C4-2B (cell line): ENCODE measurements around the gene MICAL1.
A peak's percentile ranks its signal among the peaks of the same experiment; 100 is the strongest.

Source experiments
- H3K27ac ChIP-seq: fragments of 450-650 bp; 2 replicates; pipeline ENCODE4 v1.5.1; 2017
- ZFX ChIP-seq: fragments of 450-650 bp; IDR thresholded peaks from 2 replicates; pipeline ENCODE4 v1.6.1; 2017
- TF ChIP-seq, protein P1 (sequence below): fragments of 450-650 bp; conservative IDR thresholded peaks from 2 replicates; pipeline ENCODE4 v1.5.1; 2017; ENCODE audit warnings: mild to moderate bottlenecking

MICAL1 gene

DNA sequence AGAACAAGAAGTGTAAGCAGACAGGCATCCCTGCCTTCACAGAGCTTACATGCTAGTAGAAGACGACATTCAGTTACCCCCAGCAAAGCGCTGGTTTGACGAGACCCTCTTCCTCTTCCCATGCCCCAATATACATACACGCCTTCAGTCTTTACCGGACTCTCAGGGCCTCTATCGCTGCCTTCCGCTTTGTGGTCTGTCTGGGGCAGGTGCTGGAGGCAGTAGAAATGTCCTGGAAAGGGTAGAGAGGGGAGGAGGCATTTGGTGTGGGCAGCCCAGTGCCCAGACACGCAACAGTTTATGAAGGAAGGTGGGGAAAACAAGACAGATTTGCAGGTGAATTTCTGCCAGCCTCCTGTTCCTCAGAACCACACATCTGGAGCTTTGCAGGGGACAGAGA is 9.0 kb downstream of the MICAL1 start:
- no peak overlapping the region for H3K27ac ChIP-seq
- no peak for TF ChIP-seq ZFX

DNA sequence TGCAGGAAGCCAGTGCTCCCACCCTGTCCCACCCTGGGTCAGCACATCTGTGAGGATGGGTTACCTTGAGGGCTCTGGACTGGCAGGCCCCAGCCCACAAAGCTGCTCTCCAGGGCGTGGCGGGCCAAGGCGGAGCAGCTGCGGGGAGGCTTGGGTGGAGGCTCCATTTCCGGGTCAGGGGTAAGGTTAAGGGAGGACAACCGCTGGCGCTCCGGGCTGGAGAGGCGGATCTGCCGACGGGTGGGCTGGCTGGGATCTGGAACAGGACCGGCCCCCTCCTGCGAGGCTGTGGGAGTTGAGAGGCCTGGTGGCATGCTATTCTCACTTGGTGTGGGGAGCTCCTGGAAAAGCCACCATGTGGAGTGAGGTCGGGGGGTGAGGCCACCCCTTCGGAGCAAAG is 9.5 kb downstream of the MICAL1 start:
- no peak for TF ChIP-seq ZFX
- TF ChIP-seq, protein P1, sequence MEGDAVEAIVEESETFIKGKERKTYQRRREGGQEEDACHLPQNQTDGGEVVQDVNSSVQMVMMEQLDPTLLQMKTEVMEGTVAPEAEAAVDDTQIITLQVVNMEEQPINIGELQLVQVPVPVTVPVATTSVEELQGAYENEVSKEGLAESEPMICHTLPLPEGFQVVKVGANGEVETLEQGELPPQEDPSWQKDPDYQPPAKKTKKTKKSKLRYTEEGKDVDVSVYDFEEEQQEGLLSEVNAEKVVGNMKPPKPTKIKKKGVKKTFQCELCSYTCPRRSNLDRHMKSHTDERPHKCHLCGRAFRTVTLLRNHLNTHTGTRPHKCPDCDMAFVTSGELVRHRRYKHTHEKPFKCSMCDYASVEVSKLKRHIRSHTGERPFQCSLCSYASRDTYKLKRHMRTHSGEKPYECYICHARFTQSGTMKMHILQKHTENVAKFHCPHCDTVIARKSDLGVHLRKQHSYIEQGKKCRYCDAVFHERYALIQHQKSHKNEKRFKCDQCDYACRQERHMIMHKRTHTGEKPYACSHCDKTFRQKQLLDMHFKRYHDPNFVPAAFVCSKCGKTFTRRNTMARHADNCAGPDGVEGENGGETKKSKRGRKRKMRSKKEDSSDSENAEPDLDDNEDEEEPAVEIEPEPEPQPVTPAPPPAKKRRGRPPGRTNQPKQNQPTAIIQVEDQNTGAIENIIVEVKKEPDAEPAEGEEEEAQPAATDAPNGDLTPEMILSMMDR, result no peak
- H3K27ac ChIP-seq, result no peak overlapping the region

DNA sequence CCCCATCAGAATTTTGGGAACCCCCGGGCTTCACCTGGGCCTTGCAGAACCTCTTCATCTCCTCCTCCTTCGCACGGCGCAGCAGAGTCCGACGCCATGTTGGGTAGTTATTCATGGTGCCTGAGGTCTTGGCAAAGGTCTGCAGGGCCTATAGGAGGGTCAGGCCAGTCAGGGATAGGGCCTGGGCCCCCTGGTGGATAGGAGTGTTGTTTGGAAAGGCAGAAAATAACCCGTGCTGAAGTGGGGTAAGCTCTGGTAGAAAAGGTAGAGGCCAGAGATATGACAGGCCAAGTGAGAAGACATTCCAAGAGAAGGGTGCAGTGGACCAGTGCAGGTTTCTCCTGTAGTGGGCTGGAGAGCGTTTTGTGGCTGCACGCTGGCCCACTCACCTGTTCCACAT is 10.2 kb downstream of the MICAL1 start:
- no peak overlapping the region for H3K27ac ChIP-seq
- TF ChIP-seq, protein P1, result no peak; the same call in 1 of the 2 replicates
- TF ChIP-seq ZFX, result no peak

DNA sequence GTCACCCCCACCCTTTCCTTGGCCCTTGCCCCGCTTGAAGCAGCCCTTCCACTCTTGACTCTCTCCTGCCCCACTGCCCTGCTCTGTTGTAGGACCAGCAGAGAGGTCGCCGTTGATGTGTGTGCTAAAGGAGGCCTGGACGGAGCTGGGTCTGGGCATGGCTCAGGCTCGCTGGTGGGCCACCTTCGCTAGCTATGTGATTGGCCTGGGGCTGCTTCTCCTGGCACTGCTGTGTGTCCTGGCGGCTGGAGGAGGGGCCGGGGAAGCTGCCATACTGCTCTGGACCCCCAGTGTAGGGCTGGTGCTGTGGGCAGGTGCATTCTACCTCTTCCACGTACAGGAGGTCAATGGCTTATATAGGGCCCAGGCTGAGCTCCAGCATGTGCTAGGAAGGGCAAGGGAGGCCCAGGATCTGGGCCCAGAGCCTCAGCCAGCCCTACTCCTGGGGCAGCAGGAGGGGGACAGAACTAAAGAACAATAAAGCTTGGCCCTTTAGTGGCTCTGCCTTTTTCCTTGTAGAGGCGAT is 12.1 kb downstream of the MICAL1 start:
- TF ChIP-seq ZFX, result no peak
- TF ChIP-seq, protein P1, result no peak
- no peak overlapping the region for H3K27ac ChIP-seq

DNA sequence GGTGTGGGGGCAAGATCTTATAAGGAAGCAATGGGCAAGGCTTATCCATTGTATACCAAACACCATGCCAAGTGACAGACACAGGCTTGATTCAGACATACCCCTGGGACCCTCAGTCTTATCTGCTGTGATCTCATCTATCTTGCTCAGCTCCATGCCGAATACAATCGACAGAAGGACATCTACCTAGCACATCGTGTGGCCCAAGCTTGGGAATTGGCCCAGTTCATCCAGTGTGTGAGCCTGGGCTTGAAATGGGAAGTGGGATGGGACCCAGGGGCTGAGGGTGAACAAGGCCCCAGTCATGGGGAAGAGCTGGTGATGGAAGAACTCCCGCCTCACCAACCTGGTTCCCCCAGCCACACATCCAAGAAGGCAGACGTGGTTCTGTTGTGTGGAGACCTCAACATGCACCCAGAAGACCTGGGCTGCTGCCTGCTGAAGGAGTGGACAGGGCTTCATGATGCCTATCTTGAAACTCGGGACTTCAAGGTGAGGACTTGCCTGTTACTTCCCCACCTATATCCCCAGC is 13.1 kb downstream of the MICAL1 start:
- peak overlapping the region; percentile 83 for H3K27ac ChIP-seq

DNA sequence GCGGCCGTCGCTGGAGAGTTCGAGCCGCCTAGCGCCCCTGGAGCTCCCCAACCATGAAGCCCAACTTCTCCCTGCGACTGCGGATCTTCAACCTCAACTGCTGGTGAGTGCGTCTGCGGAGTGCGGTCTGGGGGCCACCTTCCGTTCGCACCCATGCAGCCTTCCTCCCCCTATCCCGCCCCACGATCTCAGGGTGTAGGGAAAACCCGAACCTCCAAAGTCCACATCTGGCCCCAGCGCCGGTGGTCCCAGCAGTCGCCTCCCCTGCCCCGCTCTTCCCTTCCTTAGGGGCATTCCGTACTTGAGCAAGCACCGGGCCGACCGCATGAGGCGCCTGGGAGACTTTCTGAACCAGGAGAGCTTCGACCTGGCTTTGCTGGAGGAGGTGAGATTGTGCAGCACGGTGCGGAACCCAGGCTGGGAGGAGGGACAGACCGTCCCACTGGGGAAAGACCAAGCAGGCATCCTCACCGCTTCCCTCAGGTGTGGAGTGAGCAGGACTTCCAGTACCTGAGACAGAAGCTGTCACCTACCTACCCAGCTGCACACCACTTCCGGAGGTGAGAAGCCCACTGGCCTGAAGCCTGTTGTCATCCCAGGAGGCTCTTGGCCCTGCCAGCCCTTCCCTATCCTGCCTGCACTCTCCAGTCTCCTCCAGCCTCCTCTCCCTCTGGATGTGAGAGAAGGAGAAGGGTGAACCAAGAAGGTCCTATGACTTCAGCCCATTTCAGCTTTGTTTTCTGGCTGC is 14.3 kb downstream of the MICAL1 start:
- H3K27ac ChIP-seq, result peak overlapping the region; percentile 83
- TF ChIP-seq, protein P1, result peak; percentile 49
- TF ChIP-seq ZFX, result no peak

More for the DNA sequence above, 13.1 kb downstream of the MICAL1 start:
- TF ChIP-seq, protein P1, result no peak
- no peak for TF ChIP-seq ZFX

DNA sequence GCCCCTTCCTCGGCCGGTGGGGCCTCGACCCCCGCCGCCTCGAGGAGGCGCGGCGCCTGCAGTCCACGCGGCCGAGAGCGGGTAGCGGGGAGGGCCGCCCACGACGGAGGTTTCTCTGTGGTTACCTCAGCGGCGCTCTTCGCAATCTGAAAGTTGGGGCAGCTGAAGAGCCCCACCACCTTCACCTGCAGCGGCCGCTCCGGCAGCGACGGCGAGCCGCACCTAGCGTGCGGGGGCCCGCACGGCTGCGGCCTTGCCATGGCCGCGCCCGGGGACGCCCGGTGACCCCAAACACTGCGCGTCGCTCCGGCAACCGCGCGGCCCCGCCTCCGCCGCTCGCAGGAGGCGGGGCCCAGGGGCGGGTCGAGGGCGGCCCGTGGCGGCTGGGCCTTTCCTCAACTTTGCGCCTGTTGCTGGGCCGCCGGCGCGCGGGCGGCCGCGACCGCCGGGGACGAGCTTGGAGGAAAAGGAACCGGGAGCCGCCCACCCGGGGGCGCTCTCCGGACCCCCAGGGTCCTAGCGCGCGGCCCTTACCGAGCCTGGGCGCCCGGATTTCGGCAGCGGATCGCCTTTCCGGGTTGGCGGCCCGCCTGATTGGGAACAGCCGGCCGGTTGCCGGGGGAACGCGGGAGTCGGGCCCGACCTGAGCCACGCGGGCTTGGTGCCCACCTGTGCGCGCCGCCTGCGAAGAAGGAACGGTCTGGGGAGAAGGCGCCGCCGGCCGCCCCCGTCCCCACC is 15.1 kb downstream of the MICAL1 start, which contains the start of the genes PPIL6 and SMPD2:
PPIL6 (minus strand) TSS at position 298 of the 738 bp plus-strand sequence; CDS start at position 260, 38 bp downstream.
SMPD2 (plus strand) TSS at position 394 of the 738 bp plus-strand sequence. CDS start 398 bp downstream, outside the sequence.
- peak within 1 kb of the TSS; percentile 83 for H3K27ac ChIP-seq
- peak; percentile 84 for TF ChIP-seq ZFX
- TF ChIP-seq, protein P1, result no peak; the same call in 1 of the 2 replicates
